Adipocyte (in vitro differentiated cells): ENCODE results near the gene MYO7B.

Source experiments
- DNase-seq: peaks from one replicate; pipeline ENCODE4 v3.0.0-alpha.2; 2015; ENCODE audit warnings: low read depth
- H3K27me3 ChIP-seq: replicated peaks from 2 replicates; pipeline ENCODE4 v1.7.0; 2013; ENCODE audit warnings: mild to moderate bottlenecking, low read length, moderate library complexity; ENCODE audit not compliant: control insufficient read depth, insufficient read depth
- H3K36me3 ChIP-seq: 2 replicates; pipeline ENCODE4 v1.7.0; 2013; ENCODE audit warnings: low read length, mild to moderate bottlenecking, moderate library complexity; ENCODE audit not compliant: control insufficient read depth, insufficient read depth, severe bottlenecking
- H3K4me1 ChIP-seq: 2 replicates; pipeline ENCODE4 v1.7.0; 2013; ENCODE audit warnings: mild to moderate bottlenecking, low read length, moderate library complexity; ENCODE audit not compliant: control insufficient read depth, insufficient read depth
- H3K4me3 ChIP-seq: 2 replicates; pipeline ENCODE4 v1.7.0; 2013; ENCODE audit warnings: mild to moderate bottlenecking, low read length, moderate library complexity
- H3K9ac ChIP-seq: 2 replicates; pipeline ENCODE4 v1.7.0; 2013; ENCODE audit warnings: mild to moderate bottlenecking, low read length, moderate library complexity
- H3K9me3 ChIP-seq: 2 replicates; pipeline ENCODE4 v1.7.0; 2013; ENCODE audit warnings: mild to moderate bottlenecking, low read length, moderate library complexity; ENCODE audit not compliant: control insufficient read depth

MYO7B gene

GRCh38 chr2:127607399-127607908, 72.0 kb downstream of the MYO7B start:
- Histone ChIP-seq H3K4me3 (no peak overlapping the region), H3K36me3 (no peaks in the 10 kb centered on the region), H3K4me1 (no peaks in the 10 kb centered on the region), H3K9me3 (peaks cover 27% of the 10 kb centered on the region), H3K9ac (no peak overlapping the region), H3K27me3 (peaks cover 13% of the 10 kb centered on the region)
- no peak for DNase-seq

DNA sequence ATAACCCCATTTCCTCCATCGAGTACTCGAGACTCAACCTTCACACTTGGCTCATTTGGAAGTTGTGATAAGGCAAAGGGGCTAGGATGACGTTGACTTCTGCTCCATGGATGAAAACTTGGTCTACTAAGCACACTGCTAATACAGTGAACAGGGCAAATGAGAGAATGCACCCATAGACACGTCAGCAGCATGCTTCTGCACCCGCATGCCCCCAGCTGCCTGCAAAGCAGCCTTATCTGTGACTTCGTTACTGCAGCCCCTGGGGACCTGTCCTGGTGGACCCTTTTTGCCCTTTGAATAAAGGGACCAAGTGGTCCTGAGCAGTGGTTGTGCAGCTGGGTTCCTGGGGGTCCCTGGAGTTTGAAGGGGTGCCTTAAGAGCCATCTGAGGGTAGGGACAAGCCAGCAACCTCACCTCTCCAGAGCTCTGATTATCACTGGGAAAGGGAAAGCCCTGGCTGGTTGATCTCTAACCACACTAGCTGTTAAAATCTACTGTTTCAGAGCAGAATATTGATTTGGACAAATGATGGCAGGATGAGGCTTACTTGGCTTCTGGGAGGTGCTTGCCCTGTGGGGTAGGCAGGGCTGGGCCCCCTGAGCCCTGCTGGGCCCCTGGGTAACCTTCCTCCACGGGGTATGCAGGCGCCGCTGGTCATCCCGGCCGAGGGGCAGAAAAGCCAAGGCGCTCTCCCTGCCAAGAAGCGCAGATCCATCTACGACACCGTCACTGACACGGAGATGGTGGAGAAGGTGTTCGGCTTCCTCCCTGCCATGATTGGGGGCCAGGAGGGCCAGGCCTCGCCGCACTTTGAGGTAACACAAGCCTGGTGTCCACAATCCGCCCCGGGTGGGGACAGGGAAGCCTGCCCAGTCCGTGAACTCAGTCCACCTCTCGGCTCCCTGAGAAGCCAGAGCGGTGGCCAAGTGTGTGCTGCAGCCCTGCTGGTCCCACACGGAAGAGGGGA, 72.9 kb downstream of the MYO7B start:
- H3K9me3 ChIP-seq: peaks cover 25% of the 10 kb centered on the region
- no peak overlapping the region for H3K4me3 ChIP-seq
- no peak for DNase-seq
- H3K27me3 ChIP-seq: peaks cover 13% of the 10 kb centered on the region
- no peak overlapping the region for H3K9ac ChIP-seq
- H3K36me3 ChIP-seq: no peaks in the 10 kb centered on the region
- no peaks in the 10 kb centered on the region for H3K4me1 ChIP-seq

GRCh38 chr2:127609031-127609751, 73.7 kb downstream of the MYO7B start:
- no peak overlapping the region for H3K4me3 ChIP-seq
- H3K9ac ChIP-seq: no peak overlapping the region
- peaks cover 13% of the 10 kb centered on the region for H3K27me3 ChIP-seq
- H3K4me1 ChIP-seq: no peaks in the 10 kb centered on the region
- no peaks in the 10 kb centered on the region for H3K36me3 ChIP-seq
- peaks cover 27% of the 10 kb centered on the region for H3K9me3 ChIP-seq
- no peak for DNase-seq

DNA sequence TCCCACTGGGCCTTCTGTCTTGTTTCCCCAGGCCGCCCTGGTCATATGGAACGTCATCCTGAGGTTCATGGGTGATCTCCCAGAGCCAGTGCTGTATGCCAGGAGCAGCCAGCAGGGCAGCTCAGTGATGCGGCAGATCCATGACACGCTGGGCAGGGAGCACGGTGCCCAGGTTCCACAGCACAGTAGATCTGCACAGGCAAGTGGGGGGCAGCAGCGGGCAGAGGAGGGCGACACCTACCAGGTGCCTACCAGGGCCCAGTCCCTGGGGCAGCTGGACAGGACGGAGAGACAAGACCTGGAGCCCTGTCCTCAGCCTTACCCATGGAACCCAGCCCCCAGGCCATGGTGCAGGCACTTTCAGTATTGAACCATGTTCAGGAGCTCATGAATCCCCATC, 74.3 kb downstream of the MYO7B start:
- Histone ChIP-seq H3K9me3 (peaks cover 24% of the 10 kb centered on the region), H3K4me3 (no peak overlapping the region), H3K27me3 (peaks cover 13% of the 10 kb centered on the region), H3K4me1 (no peaks in the 10 kb centered on the region), H3K36me3 (no peaks in the 10 kb centered on the region), H3K9ac (no peak overlapping the region)
- DNase-seq: no peak

DNA sequence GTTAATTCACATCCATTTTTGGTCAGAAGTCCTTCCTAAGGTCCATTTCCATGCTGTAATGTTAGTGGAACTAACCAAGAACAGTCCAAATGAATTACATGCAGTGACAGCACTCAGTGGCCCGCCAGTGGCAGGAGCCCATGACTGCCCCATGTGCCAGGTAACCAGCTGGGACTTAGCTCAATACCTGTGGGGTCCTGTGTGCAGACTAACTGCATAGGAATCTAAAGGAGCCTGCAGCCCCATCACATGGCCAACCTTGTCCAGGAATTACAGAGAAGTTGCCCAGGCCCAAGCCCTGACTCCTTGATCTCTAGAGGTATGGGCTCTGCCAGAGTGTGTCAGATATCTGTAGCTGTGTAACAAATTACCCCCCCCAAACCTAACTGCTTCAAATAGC, 75.1 kb downstream of the MYO7B start:
- H3K4me3 ChIP-seq: no peak overlapping the region
- peaks cover 24% of the 10 kb centered on the region for H3K9me3 ChIP-seq
- no peak overlapping the region for H3K9ac ChIP-seq
- H3K4me1 ChIP-seq: no peaks in the 10 kb centered on the region
- DNase-seq: no peak
- peaks cover 13% of the 10 kb centered on the region for H3K27me3 ChIP-seq
- H3K36me3 ChIP-seq: no peaks in the 10 kb centered on the region

DNA sequence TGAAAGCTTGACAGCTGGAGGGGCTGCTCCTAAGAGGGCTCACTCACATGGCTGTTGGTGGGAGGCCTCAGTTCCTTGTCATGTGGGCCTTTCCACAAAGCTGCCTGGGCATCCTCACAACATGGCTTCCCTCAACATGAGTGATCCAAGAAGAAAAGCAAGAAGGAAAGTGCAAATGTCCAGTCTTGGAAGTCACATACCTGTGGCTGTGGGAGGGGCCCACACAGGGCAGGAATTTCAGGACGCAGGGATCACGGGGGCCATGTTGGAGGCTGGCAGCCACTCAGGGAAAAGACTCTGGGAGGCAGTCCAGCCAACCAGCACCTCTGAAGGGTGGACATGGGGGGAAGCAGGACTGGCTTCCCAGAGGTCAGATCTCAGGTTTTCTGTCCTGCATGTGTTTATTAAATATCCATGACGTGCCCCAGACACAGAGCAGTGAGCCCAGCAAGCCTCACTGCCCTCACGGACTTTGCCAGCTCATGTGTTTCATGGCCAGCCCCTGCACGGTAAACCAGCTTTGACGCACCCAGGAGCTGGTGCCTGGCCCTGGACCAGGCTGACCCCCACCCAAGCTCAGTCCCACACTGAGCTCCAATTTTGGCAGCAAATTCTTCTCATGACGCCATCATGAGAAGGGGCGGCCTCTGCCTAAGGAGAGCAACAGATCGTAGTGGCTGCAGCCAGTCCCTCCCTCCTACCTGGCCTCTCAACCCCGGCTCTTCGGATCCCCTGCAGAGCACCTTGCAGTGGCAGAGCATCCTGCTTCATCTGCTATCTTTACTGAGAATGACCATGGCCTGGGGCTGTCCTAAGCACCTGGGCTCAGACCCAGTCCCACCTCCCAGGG, 75.8 kb downstream of the MYO7B start:
- DNase-seq: no peak
- Histone ChIP-seq H3K9ac (no peak overlapping the region), H3K4me1 (no peaks in the 10 kb centered on the region)

GRCh38 chr2:127612111-127612822, 76.8 kb downstream of the MYO7B start:
- Histone ChIP-seq H3K9me3 (peaks cover 24% of the 10 kb centered on the region), H3K4me3 (no peak overlapping the region), H3K36me3 (no peaks in the 10 kb centered on the region), H3K4me1 (no peaks in the 10 kb centered on the region), H3K9ac (no peak overlapping the region), H3K27me3 (peaks cover 13% of the 10 kb centered on the region)
- DNase-seq: no peak

More for the DNA sequence above, 75.8 kb downstream of the MYO7B start:
- H3K36me3 ChIP-seq: no peaks in the 10 kb centered on the region
- no peak overlapping the region for H3K4me3 ChIP-seq
- peaks cover 24% of the 10 kb centered on the region for H3K9me3 ChIP-seq
- peaks cover 13% of the 10 kb centered on the region for H3K27me3 ChIP-seq

DNA sequence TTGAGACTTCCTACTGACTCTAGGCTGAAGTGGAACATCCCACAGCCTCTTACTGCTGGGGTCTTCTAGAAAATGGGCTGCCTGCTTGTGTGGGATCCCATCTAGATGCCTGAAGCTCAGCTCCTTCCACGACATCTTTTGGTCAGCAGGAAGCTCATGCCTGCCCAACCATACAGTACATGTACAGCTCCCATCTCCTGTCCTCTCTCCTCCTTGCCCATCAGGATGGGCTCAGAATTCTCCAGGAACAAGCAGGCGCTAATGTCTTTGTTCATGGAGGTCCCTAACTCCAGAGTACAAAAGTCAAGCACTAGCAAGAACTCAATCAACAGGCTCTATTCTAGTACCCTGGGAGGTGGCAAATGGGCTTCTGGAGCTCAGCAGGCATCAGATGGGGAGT, 78.8 kb downstream of the MYO7B start:
- Histone ChIP-seq H3K36me3 (no peaks in the 10 kb centered on the region), H3K4me3 (no peak overlapping the region), H3K9ac (no peak overlapping the region), H3K9me3 (peaks cover 24% of the 10 kb centered on the region), H3K4me1 (no peaks in the 10 kb centered on the region), H3K27me3 (peaks cover 4% of the 10 kb centered on the region)
- no peak for DNase-seq

DNA sequence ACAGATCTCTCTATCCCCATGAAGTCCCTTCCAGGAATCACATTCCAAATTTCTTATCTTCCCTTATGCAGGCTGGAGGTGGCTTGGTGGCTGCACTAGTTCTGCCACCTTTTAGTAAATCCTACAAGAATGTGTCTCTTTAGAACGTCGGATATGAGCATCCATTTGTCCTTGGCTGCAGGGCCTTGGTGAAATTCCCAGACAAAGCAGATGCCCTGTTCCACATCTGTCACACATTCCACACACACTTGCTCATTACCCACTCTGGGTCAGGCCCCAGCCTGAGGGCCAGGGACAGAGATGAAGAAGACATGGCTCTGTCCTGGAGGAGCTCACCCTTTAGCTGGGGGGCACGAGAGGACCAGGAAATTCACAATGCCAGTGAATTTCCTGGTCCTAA, 79.2 kb downstream of the MYO7B start:
- Histone ChIP-seq H3K9me3 (peaks cover 24% of the 10 kb centered on the region), H3K4me1 (no peaks in the 10 kb centered on the region), H3K36me3 (no peaks in the 10 kb centered on the region), H3K27me3 (peaks cover under 1% of the 10 kb centered on the region), H3K9ac (no peak overlapping the region), H3K4me3 (no peak overlapping the region)
- peak; percentile 62 for DNase-seq

GRCh38 chr2:127615511-127616166, 80.2 kb downstream of the MYO7B start:
- DNase-seq: peak; percentile 82
- H3K27me3 ChIP-seq: no peaks in the 10 kb centered on the region

More at GRCh38 chr2:127615511-127616166, 80.2 kb downstream of the MYO7B start:
- Histone ChIP-seq H3K9ac (no peak overlapping the region), H3K4me1 (no peaks in the 10 kb centered on the region), H3K4me3 (no peak overlapping the region), H3K9me3 (peaks cover 23% of the 10 kb centered on the region), H3K36me3 (no peaks in the 10 kb centered on the region)
